AG20443 (cell line): ENCODE measurements around the gene GRIN2A.

Experiments used
- DNase-seq: peaks from one replicate; pipeline ENCODE4 v3.0.0; 2012; ENCODE audit warnings: low spot score, mixed read lengths

The GRIN2A gene

DNA sequence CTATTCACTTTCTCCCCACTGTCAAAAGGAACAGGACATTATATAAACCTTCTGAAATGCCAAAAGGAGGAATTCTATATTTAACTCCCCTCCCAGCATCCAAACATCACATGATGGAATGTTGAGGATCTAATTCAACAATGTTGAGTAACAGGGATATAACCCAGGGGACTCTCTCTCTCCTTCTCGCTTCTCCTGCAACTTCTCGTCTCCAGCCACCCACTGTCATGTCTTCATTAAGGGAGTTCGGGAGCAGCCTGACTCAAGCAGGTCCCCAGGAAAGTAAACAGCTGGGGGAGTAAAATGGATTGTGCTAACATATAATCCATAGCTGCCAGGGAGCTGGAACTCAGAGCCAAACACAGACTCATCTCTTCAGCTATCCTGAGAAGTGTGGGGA is 51.7 kb downstream of the GRIN2A start:
- no peak for DNase-seq

DNA sequence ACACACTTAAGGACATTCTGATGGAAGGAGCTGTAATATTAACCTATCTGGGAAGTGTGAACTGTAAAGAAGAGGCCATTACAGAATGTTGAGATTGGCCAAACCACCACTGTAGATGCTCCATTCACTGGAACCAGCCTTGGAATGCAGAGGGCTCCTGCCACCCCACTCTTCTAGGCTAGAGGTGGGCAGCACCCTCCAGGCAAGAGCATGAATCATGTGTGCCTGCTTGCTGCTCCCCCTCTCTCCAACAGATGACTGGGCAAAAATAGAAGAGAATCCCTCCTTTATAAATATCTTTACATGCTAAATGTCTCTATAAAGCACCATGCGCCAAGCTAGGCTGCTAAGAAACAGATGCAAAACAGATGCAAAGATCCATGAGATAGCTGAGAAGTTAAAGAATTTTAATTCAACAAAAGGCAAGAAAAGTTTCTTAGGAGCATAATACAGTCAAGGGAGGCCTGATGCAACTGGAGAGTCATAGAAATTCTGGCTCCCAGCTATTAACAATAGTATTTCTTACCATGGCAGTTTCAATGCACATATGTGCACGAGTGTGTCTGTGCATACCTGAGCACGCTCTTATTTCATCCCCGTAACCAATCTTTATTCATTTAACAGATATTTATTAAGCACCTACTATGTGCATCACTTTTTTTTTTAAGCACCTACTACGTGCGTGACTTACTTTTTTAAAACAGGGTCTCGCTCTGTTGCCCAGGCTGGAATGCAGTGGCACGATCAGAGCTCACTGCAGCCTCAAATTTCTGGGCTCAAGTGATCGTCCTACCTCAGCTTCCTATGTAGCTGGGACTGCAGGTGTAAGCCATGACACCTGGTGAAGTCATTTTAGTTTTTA is 53.6 kb downstream of the GRIN2A start:
- DNase-seq: no peak

DNA sequence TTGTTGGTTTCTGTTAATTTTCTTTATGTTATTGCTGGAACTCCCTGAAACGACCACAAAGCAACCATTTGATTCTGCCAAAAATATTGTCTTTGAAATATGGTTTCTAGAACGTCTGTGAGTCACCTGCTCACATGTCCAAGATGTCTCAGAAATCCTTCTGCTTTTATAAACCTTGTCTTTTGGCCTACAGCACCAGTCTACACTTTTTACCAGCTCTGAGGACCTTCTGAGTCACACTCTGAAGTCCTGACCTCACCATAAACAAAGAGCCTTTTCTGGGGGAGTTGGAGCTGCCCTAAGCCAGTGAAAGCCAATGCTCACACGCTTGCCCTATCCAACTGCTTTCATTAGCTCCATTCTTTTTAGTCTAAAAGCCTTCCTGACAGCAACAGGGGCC is 55.5 kb downstream of the GRIN2A start:
- no peak for DNase-seq

DNA sequence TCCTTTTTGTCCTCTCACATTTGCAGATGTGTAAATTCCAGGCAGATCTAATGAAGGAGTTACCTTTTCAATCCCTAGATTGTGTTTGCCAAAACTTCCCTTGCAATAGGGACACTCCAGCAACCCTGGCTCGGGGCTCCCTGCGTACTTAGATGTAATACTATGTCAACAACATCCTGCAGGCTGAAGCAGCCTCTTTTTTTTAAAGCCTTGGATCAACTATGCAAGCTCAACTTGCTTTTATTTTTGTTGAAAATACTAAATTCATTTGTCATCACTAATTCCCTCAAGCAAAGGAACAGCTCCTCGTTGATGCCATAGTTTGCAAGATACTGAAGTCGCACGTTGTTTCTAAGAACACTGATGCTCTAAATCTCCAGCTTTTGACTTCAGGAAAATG is 59.1 kb downstream of the GRIN2A start:
- no peak for DNase-seq

DNA sequence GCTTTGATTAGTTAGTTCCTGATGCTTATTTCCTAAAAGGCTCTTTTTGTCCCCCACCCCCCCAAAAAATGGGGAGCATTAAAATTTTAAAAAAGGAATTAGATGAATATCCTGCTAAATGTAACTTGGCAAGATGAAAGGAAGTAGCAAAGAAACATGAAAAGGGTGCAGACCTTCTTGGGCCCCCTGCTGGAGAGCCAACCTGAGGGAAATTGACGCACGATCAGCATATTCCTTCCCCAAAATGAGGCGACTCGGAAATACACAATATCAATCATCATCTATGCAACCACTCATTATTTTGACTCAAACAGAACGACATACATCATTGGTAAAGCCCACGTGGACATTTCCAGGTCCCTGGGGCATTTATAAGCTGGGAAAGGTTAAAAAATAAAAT is 59.7 kb downstream of the GRIN2A start:
- DNase-seq: no peak

DNA sequence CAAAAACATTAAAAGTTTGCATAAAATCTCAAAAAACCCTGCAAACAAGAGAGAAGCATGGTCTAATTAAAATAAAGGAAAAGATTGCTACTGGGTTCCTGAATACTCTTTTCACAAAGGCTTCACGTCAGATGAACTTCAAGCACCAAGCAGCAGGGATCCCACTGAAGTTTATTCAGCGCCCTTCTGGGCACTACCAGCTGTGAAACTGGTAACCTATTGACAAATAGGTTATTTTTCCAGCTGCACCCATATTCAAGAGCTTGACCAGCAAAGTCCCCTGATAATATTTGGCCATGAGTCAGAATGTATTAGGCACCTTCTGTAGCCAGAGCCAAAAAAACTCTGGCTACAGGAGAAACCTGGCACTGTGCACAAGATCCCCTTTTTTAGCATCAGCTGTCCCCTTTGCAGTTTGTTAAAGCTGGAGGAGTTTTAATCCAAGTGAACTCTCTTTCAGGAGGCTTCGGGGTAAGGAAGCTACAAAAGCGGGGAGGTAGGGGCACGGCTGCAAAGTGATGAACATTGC is 60.3 kb downstream of the GRIN2A start:
- DNase-seq: no peak

DNA sequence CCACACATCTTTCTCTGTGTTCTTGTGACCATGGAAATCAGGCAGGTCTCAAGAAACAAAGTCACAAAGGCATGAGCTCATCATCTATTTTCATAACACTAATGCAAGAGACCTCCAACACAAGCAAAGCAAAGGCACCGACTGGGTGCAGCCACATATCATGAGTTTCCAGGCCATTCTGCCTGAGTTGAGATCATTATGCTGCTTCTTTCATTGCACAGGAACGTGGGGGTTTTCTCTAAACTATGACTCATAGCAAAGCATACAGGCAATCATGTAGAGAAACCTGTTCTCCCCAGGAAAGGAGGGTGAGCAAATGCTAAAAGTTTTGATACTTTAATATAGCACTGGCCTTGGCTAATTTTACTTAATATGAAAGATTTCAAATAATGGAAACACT is 60.7 kb downstream of the GRIN2A start:
- peak; percentile 25 for DNase-seq

DNA sequence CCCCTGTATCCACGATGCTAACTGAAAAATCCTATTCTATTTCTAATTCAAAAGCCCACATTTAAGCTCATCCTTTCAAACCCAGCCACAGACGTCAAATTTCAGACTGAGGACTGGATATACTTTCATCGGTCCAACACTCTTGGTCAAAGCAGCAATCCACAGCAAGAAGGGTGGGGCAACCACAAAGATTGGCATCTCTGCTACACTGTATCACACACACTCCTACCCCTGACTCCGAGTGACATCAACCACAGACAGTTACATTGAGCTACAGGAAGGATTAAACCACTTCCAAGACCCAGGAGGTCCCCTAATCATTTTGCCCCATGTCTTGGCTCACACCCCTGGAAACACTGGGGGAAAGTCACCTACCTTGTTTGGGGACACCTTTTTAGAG is 61.3 kb downstream of the GRIN2A start:
- DNase-seq: no peak

DNA sequence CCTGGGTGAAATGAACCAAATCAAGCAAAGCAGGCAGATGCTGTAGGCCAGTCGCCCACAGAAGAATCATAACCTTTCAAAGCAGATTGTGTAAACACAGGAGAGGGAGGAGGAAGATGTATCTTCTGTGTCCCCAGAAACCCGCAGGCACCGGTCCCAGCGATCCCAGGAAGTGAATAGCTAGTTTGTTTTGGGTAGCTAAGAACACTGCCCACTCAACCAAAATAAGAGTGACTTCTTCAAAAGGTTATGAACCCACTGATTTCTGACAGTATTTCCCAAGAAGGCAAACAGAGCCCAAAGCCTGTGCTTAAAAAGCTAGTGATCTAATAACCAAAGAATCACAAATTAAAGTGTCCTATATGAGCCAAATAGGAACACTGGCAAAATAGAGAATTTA is 67.8 kb downstream of the GRIN2A start:
- DNase-seq: no peak

DNA sequence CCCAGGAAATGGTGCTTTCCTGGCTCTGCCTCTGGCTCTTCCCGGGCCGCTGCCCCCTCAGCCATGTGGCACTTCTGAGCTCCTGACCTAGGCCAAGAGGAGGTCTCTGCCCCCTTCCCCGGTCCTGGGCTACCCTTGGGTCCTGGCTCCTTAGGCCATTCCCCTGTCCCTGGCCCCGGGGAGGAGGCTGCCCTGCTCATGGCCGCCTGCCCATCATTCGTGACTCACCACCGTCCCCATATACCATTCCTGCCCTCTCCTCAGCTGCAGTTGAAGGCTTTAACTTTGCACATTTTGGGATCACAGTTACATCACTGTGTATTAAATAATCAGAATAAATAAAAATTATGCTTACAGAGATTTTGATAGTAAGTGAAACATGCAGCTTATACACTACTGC is 69.0 kb downstream of the GRIN2A start:
- no peak for DNase-seq

DNA sequence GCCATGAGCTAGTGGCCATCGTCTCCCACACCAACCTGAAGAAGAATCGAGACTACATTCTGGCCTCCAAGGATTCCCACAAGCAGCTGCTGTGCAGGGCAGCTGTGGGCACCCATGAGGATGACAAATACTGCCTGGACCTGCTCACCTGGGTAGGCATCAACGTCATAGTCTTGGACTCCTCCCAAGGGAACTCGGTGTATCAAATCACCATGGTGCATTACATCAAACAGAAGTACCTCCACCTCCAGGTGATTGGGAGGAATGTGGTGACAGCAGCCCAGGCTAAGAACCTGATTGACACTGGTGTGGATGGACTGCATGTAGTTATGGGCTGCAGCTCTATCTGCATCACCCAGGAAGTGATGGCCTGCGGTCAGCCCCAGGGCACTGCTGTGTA is 70.2 kb downstream of the GRIN2A start:
- DNase-seq: no peak

DNA sequence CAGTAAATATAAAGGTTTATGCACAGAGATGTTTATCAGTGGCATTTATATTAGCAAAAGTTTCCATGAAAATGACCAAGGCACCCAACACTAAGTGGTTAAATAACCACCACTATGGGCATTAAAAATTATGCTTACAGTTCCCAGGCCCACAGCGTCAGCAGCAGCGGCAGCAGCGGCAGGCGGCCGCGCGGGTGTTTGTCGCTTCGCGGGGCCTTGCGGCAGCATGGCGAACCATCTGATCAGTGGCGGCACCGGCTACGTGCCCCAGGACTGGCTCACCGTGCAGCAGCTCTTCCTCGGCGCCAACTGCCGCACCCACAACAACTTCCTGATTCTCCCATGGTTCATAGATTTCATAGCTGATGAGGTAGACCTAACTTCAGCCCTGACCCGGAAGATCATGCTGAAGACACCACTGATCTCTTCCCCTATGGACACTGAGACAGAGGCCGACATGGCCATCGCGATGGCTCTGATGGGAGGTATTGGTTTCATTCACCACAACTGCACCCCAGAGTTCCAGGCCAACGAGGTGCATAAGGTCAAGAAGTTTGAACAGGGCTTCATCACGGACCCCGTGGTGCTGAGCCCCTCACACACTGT is 71.0 kb downstream of the GRIN2A start:
- no peak for DNase-seq

DNA sequence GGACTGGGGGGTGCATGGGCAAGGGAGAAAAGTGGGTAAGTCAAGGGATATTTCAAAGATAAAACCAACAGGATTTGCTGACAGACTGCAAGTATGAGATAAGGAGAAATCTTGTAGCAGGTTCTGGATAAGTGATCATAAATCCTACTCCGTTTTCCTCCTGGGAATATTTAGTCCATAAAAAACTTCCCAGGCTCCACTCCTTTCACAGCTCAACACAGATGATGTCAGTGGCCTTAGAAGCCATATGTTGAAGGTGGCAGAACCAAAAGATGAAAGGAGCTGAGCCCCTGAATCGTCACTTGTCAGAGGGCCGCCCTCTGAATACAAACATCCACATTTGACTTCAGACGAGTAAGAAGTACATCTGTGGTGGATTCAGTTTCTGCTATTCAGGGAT is 71.7 kb downstream of the GRIN2A start:
- no peak for DNase-seq

DNA sequence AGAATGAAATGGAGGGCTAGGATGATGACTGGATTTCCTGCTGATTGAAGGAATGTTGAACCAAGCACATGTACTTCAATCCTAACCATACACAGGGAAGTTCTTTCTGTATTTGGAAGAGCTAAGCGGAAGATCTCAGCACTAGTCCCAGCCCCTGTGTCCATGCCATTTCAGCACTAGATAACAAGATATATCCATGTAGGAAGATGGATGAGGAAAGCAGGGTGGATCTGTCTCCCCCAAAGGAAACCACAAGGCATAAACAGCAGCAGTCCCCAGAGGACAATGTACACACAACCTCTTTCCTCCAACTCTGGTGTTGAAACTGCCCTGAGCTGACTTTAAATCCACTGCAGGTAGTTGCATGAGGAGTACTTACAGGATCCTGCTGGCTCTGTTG is 75.1 kb downstream of the GRIN2A start:
- DNase-seq: no peak

DNA sequence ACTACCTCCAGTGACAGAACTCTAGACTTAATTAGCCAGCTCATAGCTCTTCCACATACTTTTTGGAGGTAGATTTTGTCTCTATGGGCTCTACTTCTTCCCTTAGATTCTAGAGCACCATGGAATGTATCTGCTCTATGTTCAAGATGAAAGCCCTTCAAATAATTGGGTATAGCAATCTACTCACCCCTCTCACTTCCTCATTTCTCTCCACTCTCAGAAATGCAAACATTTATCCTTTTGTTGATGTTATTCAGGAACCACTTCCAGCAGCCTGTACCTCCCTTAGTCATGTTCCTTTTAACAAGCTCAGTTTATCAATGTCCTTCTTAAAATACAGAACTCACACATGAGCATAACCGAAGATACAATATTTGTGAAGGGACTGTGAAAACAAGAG is 78.5 kb downstream of the GRIN2A start:
- no peak for DNase-seq

DNA sequence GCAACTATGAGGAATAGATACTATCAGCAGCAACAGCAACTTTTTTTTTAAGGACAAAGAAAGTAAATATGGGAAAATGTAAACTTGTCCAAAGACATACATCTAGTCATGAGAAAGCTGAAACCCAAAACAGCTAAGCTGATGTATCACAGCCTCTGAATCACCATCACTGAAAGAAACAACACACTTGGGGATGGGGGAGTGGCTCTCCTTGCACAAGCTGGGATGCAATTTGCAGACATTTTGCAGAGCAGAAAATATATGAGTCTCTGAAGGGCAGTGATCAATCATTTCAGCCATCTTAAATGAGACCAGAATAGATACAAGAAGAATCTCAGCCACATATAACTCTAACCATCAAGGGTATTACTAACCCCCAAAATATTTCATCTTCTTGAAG is 79.1 kb downstream of the GRIN2A start:
- no peak for DNase-seq

DNA sequence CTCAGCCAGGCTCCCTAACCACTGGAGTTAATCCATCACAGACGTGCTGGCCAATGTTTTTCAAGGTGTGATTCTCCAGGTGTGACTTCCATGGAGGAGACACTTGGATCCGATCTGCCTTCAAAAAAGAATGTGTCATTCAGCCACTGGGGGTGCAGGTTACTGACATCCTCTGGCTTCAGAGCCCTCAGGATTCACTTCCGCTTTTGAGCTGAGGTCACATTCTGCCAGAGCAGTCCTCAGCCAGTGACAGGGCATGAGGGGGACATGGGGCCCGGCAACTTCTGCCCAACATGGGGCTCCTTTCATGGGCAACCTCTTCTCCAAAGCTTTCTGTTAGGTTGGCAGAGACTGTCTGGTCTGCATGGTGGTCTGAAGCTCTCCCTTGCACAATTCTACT is 81.4 kb downstream of the GRIN2A start:
- DNase-seq: no peak

DNA sequence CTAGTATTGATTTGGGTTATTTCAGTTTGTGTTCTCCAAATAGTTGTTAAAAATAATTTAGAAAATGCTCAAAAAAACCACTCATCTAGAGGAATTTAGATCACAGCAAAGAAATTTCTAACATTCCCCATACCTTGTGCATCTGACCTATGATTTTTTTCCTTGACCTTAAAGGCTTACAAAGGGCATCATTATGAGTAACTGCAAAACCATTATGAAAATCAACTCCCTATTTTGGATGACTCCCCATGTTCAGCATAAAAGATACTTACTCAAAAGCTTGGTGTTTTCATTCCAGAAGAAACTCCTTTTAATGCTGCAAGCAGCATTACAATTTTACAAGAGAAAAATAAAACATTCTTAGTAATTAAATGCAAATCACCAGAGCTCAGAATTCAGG is 83.2 kb downstream of the GRIN2A start:
- no peak for DNase-seq

DNA sequence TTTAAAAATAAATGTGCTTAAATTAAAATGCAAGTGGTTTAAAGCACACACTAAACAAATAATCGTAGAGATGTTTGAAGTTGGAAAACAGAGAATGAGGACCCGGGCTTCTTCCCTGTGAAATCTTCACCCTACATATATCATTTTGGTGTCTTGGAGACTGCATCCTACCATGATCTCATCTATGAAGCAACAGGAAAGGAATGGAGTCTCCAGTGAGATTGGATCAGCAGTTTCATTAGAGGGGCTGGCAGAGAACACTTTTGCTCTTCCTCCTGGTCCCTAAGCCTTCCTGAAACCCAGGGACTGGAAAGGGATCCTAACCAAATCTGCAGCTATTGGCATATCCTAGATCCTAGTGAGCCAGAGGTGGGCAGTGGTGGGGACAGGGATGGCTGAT is 85.0 kb downstream of the GRIN2A start:
- no peak for DNase-seq

DNA sequence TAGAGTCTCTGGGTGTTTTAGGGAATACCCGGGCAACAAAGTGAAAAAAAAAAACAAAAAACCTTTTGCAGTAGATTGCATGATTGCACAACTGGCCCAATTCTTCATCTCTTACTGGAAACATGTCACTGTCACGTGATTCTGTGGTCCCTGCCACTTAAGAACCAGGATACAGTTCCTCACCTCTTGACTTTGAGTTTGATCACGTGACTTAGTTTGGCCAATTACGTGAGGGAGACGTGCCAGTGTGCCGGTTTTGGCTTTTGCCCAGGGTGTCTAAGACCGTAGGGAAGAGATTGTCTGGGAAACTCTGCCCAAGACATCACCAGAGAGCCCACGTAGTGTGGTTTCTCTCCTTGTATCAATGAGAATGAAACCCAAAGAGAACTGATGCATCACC is 88.7 kb downstream of the GRIN2A start:
- no peak for DNase-seq

DNA sequence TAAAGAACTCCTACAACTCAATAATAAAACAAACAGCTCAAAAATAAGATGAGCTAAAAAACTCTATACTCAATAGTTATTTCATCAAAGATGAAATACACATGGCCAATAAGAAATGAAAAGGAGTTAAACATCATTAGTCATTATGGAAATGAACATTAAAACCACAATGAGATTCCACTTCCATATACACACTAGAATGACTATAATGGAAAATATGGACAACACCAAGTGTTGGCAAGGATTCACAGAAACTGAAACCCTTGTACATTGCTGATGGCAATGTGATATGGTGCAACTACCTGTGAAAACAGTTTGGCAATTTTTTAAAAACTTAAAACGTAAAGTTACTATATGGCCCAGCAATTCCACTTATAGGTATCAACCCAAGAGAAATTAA is 91.4 kb downstream of the GRIN2A start:
- no peak for DNase-seq

DNA sequence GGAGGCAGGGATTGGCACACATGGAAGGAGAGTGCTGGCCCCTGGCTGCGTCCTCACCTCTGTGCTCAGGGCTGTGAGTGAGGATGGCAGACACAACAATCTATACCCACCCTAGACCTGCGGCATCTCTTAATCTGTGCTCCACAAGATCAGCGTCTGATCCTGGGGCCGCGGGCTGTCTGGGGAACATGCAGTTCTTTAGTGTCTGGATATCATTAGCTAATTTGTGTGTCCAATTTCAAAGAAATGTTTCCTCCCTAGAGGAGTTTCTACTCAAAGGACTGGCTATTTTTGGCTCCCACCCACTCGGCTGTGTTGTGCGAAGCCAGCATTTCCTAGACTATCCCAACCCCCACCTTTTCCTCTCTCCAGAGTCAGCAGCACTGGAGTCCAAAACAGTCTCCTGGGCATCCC is 93.8 kb downstream of the GRIN2A start:
- no peak for DNase-seq

DNA sequence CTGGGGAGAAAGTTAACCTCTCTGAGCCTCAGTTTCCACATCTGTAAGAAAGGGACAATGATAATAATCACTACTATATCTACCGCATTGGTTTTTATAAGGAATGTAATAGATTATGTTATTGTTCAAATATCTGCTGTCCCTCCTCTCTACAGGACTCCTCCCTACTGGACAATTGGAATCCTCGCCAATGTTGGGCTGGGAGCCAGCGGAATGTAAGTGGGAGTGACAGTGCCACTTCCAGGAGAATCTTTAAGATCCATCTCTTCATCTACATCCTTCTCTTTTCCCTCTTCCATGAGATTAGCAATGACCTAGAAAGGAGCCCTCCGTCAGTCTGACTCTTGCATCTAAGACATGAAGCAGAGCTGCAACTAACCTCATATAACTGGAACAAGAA is 95.1 kb downstream of the GRIN2A start:
- DNase-seq: no peak

DNA sequence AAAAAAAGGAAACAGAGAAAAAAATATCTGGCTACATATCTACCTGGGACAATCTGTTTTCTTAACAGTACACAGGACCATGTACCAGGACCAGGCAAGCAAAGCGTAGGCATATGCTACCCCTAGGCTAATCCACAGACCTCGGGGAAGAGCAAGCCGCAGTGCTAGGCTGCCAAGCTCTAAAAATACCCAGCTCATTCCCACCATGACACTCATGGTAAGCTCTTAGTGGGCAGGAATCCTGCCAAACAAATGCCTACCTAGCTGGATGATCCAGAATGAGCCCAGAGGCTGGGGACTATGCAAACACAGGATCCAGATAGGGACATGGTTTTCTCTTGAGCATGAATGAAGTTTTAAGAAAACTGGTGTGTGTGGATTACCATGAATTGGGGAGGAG is 95.6 kb downstream of the GRIN2A start:
- DNase-seq: no peak
